ENCODE data around the gene GABBR2.
A peak's percentile ranks its signal among the peaks of the same experiment; 100 is the strongest.

The GABBR2 gene

DNA sequence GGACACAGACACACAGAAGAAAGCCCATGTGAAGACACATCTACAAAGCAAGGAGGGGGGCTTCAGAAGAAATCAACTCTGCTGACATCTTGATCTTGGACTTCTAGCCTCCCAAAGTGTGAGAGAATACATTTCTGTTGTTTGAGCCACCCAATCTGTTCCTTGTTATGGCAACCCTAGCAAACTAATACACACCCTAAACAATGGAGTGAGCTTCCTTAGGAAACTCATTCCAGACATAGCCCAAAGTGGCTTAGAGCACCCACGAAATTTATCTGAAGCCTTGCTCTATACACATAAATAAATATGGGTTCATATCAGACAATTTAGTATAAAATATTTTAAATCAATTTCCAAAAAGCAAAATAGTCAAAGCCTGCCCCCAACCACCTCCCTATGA is 445.7 kb downstream of the GABBR2 start:
- DNase-seq, result no peak

- no peak for DNase-seq
Observed at GRCh38 chr9:98262056-98262455, 446.7 kb downstream of the GABBR2 start.

- no peak for DNase-seq
Observed at GRCh38 chr9:98260635-98261034, 448.1 kb downstream of the GABBR2 start.

- no peak for DNase-seq
Observed at GRCh38 chr9:98259791-98260190, 448.9 kb downstream of the GABBR2 start.

DNA sequence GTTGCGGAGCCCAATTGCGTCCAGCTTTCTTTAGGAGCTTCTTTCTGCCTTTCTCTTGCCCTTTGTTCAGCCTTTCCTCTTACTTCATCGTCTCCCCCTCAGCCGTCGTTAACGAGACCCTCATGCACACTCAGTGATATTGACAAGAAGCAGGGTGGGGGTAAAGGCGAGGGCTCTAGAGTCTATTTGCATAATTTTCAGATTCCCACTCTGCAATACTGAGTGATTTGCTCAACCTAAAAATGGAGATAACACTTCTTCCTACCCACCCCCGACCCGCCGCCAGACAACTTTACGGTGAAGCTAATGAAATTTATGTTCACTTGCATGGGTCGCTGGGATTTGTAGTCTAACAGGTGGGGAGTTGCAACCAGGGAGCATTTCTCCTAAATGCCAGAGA is 452.0 kb downstream of the GABBR2 start:
- peak in 2 of 56 donors; percentile 7 to 9 for DNase-seq

DNA sequence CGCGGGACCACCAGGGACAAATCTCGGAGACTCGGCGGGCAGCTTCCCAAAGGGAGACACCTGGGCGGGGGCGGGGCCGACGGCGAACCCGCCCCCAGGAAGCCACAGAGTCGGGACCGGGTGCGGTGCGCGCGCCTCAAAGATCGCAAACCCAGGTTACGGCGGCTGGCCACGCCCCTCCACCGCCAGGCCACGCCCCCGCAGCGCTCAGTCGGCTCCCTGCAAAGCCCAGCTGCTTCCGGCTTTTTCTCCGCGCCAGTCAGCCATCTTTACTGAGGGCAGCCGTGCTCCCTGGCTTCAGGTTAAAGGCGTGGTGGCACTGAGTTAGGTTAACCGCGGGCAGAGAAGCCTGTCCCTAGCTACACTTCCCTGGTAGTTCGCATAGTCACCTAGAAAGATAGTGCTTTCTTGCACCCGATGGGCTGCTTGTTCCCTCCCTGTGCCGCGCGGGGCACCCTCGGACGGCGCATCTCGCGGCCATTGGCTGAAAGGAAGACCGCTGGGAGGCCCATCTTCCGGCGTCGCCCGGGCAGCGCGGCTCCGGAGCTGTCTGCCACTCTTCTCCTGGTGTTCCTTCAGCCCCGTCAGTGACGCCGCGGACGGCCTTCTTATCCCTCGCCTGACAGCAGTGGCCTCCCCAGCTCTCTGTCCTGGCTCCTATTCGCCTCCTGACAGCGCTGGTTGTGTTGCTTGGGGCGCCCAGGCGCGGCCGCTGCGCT is 453.0 kb downstream of the GABBR2 start, which contains the start of gene TBC1D2:
TSS of gene TBC1D2 (minus strand) at position 72 of the 719 bp plus-strand sequence. CDS start 108 bp downstream, outside the sequence.
- DNase-seq, result peak in 55 of 56 donors; percentile 43 to 99 (median 90)

DNA sequence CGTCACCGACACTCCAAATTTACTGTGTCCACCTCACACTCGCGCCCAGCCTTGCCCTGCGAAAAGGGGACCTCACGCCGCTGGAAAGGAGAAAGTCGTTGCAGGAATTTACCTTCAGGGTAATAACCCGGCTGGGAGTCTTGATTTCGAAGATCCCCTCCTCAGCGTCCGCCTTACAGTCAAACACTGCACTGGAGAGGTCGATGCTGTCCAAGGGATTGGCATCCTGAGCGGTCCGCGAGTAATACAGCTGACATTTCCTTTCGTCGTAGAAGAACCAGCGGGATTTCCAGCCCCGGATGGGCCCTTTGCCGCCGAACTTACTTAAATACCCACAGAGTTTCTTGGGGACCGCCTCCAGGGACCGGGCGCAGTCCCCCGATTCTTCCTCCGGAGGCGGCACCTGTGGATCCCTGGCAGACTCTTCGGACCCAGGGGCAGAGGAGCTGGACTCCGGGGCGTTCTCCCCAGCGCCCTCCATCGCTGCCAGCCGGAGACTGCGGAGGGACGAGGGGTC is 453.6 kb downstream of the GABBR2 start:
- DNase-seq, result peak in 6 of 56 donors; percentile 27 to 67 (median 44)

DNA sequence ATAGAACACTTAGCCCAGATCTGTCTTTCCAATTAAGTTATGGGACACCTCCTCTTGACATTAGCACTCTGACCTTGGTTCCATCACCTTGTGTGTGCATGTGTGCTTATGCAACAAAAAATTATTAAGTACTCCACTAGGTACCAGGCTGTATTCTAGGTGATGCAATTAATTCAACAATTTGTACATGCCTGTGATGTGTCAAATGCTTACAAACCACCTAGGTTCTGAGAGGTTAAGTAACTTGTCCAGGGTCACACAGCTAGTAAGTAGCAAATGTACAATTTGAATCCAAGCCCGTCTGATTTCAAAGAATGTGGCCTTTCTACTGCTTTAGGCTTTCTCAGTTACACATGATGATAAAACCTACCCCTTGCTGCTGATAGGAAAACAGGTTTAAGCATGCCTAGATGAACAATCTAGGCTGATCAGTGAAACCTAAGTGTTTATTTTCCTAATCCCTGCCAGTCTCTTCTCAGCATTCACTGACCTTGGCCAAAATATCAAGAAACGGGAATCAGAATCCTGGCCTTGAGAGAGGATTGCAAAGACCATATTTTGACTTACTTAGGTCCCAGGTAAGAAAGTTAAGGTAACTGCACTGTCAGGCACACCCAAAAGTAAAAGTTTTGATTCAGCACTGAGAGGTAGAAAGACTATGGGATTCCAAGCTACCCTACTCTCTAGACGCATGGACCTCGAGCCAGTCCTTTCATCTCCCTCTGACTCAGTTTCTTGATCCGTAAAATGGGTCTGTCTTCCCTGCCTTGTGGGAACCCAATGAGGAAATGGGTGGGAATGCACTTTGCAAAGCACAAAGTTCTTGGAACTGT is 454.3 kb downstream of the GABBR2 start:
- no peak for DNase-seq

DNA sequence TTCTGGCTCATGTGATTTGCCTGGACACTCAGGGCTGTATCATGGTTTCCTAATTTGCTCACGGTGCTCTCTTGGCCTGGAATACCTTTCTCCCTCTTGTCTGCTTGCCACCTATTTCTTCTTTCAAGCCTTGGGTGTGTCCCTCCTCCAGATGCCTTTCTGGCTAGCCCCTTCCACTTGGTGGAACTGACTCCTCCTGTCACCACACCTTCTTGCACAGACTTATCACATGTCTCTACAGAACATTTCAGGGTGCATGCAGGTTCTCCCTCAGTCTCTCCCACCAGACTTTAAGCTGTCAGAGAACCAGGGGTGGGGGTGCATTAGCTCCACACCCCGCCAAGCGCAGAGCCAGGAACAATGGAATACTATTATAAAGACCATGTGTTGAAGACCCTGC is 455.2 kb downstream of the GABBR2 start:
- DNase-seq, result no peak

DNA sequence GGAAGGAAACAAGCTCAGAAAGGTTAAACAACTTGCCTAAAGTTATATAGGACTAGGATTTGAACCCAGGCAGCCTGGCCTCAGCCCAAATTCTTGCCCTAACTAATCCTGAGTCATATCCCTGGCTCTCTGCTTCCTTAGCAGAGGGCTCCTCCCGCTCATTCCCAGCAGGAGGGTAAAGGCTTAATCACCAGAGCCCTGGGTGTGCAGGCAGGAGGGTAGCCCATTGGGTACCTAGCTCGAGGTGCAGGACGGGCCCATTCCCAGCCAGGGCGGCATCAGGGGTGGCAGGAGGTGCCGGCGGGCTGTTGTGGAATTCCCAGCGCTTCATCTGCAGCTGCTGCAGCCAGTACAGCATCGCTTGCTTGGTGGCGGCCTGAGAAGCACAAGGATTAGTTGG is 457.2 kb downstream of the GABBR2 start:
- no peak for DNase-seq

DNA sequence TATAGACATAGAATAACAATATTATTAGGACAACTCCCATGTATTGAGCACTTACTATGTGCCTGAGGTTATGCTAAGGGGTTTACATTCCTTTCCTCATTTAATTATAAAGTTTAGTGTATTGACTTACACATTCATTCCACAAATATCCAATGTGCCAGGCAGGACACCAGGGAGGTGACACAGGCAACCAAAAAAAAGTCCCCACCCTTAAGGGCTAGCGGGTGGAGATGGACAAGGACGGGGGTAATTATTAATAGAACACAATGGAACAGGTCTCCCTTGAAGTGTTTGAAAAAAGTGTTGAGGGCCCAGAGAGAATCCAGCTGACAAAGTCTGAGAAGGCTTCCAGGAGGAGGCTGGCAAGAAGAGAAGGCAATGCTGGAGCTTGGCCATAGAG is 459.0 kb downstream of the GABBR2 start:
- no peak for DNase-seq

DNA sequence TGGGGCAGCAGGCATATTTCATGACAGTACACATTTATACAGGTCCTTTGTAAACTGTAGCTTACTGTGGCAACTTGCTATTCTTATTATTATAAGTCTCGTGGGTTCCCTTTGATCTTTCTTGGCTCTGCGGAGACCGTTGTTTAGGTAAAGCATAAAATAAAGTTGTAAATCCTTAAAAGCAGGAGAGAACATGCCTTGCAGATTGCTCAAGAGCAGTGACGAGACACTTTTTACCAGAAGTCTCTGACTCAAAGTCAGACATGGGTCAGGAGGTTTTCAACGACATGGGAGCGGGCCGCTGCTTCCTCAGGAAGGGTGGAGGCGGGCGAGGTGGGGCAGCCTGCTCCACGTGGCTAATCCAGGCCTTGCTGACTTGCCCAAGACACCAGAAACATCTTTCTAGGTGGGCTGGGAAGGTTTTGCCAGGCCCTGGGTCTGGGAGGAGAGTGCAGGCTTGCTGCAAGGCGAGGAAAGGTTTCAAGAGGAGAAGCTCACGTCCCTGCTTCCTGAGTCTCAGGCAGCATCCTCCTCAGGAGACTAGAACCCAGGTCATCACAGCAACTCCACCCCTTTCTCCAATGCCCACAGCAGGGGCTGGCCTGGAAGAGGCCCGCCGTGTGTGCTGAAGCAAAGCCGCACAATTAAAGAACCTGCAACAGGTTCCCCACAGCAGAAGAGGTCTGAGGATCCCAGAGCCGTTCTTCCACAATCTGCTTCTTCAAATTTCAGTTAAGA is 459.8 kb downstream of the GABBR2 start:
- peak in 1 of 56 donors; percentile 17 for DNase-seq

DNA sequence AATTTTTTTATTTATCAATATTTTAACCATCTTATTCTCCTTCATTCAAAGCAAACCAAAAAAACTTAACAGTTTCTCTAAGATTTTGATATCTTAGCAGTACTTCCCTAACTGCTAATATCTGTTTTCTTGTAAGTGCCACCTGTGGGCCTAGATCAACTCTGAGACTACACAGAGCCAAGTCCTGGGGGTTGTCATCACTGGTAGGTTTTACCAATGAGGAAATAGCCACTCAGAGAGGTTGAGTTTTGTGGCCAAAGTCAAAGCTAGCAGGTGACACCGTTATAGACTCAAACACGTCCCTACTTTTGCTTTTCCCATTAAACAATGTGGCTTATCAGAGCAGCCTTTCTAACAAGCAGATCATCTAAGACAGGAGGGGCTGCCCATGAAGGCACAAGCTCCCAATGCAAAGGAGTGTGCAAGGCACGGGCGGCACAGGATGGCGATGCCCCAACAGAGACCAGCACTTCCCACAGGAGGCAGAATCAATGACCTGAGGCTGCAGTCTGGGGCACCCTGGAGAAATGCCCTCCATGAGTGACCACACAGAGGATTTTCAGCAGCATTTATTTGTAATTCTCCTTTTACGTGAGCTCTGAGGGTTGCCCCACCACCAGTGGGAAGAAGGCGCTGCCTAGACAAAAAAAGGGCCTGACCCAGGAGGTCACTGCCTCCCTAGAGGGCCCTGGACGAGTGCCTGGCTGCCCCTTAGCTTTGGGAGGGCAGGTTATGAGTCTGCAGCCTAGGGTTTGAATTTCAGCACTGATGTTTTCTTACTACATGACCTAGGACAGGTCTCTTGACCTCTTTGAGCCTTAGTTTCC is 460.7 kb downstream of the GABBR2 start:
- no peak for DNase-seq

- DNase-seq, result no peak
Observed at GRCh38 chr9:98242426-98242825, 466.3 kb downstream of the GABBR2 start.

- no peak for DNase-seq
Observed at GRCh38 chr9:98241357-98242300, 467.1 kb downstream of the GABBR2 start.

DNA sequence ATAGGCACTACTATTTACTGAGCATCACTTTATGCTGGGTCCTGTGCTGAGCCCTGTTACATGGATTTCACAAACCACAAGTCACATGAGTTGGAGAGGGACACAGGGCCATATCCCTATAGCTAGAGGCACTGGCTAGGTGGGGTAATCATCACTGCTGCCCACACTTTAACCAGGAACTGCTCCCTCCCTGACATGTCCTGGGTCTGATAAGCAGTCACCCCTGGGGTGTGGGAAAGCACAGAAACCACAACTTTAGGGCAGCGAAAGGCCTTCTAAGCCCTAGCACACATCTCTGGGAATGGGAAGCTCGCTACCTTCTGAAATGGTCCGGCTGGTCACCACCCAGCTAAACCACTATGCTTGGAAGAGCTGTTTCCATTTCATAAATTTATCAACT is 468.3 kb downstream of the GABBR2 start:
- DNase-seq, result no peak
